ENCODE measurements around the gene HRH2.
"Not testable (repeated sequence)": the region's sequence is repeated elsewhere in the genome, so short reads cannot be mapped to it uniquely, and the experiment has no call there.

The HRH2 gene

DNA sequence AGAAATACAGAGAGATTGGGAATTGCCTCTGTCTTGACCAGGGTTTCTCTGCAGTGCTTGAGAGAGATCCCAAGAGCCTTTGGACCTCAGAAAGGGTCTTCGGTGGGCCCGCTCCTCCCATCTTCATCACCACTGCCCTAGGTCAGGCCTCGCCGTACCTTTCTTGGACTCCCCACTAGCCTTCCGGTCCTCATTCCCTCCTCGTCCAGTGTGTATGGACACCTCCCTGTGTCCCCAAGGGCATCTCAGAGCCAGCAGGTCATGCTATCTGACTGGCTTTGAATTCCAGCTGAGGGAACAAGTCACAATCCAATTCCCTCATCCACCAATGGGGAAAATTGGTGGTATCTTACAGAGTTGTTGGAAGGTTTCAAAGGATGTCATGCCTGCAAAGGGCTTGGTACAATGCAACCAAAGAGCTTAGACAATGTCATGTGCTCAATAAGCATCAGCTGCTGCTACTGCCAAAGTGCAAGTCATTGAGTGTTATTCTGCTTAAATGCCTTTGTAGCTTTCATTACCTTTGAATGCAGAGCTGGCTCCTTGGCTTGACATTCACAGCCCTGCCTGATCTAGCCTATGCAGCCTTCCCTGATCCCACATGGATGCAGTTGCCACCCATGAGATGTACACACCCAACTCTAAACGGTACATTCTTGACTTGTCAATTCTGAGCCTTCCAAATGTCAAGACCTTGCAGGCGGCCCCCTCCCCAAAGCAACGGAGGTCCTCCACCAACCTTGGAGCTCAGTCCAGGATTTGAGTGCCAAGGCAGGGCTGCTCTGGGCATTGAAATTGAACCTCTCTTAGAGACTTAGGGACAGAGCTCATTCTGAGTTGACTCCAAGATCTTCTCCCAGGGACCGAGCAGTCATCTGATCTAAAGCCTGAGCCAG is 58.0 kb downstream of the HRH2 start:
- no peak for FAIRE-seq

DNA sequence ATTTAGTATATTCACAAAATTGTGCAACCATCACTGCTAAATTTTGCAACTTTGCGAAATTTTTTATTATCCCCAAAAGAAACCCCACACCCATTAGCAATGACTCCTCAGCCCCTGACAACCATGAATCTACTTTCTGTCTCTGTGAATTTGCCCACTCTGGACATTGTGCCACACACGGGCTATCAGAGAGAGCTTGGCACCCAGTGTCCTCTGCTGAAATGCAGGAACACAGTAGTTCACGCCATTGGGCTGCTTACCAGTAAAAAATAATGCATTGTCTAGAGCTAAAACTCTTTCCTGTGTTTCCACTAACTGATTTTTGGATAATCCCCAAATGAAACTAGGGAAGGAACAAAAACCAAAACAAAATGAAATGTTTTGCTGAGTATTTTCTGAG is 60.0 kb downstream of the HRH2 start:
- FAIRE-seq: no peak

DNA sequence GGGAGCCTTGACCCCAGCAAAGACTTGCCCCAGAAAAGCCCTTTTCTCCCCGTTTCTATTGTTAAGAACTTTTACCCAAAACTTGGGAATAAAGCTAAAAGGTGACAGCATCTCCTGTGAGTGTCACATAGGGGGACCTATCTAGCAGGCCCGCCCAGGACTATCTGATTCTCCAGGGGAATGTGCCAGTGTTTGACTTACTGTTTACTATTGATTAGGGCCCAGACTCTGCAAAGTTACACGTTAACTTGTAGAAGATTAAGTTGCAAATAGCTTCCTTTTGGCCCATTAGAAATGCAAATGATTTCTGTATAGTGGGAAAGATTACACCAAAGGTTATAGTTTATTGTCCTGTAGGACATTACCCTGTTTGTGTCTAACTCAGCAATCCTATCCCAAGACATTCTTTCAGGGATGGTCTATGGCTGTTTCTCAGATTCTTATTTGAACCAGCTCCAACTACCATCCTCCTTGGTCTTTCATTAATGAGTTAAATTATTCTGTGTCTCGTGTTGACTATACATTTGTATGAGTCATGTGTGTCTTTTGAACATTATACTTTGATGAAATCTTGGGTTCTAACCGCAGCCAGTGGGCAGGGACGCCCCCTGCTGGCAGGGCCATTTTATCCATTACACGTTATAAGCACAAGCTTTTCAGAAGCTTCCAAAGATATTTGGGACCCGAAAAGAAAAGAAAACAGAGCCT is 60.7 kb downstream of the HRH2 start:
- FAIRE-seq: peak; percentile 6

DNA sequence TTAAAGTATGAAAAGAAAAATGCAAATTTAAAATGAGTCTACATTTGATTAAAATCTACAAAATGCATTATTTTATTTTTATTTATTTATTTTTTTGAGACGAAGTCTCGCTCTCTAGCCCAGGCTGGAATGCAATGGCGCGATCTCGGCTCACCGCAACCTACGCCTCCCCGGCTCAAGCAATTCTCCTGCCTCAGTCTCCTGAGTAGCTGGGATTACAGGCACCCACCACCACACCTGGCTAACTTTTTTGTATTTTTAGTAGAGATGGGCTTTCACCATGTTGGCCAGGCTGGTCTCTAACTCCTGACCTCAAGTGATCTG is 61.2 kb downstream of the HRH2 start:
- FAIRE-seq: not testable (repeated sequence)

DNA sequence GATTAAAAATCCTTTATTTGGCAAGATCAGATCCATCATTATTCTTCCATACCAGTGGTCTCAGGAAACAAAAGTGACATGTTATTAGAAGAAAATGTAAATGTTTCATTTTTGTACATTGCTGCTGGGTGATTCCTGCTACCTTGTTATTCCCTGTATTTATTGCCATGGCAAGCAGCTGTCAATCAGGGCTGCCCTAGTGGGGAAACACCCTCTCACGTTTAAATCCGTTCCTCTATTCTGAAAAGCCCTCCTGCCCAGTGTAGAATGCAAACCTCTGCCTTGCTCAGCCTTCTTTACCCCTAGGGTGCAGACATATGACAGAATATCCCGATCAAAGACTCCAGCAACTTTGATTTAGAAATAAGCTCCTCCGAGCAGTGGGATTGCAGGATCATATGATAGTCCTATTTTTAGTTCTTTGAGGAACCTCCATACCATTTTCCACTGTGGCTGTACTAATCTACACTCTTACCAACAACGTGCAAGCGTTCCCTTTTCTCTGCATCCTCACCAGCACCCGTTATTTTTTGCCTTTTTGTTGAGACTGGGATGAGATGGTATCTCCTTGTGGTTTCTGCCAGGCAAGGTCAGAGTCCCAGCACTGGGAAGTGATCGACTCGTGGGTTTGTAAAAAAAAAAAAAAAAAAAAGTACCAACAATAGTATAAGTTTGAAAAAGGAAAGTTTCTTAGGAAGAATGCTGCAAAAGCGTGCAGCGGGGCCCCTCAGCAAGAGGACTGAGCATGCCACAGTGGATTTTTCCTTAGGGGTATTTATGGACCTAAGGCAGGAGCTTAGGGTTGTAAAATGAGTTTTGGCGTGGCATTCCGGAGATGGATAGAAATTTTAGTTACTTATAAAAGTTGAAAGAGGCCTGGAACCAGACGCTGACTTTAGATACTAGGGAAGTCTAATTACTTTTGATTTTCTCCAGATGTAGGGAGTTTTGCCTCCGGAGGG is 66.7 kb downstream of the HRH2 start:
- no peak for FAIRE-seq

DNA sequence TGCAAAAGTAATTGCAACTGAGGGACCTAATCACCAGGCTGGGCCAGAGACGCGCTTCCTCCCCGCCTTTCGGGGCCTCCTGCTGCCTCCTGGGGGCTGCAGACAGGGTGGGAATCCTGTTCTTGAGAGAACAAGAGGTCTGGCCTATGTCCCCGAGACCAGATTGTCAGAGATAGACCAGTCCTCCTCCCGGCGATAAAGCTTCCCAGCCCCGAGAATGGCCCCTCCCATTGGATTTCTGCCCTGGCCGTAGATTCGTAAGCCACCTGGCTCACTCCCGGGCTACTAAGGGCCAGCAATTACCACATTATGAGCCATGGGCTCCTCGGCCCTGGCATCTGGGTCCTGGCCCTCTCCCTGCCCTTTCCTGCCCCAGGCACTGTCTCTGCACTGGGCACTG is 70.4 kb downstream of the HRH2 start:
- FAIRE-seq: no peak

DNA sequence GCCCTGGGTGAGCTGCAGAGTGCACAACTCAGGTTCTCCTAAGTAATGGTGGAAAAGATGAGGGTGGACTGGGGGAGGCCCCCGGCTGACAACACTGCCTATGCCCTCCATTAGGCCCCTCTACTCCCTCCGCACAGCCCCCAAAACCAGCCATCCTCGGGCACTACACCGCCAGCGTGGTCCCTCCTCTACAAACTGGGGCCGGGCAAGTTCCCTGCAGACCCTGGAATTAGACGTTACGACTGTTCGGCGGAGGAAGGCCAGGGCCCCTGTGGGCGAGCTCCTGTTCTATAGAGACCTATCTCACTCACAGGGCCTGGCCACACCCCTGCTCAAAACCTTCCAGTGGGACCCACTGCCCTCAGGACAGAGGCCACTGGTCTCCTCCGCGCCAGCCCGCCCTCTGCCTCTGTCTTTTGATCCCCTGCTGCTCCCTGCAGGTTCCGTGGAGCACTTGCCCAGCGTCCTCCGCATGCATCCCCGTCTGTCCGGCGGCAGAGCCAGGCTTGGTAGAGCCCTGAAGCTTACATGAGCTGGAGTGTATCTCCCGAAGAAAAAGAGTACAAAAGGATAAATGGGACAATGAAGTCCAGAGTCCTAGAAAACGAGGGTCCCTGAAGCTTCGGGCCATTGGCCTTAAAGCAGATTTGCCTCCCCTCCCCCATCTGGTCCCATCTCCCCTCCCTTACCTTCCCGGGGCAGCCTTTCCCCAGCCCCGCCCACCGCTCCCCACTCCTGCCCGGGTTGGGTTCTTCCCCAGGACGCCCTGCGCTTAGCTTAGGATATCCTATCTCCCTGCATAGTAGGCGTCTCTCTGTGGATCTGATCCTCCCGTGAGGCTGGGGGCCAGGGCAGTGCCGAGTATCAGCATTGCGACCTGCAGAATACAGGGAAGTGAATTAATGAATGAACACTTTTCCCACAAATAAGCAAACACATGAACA is 71.3 kb downstream of the HRH2 start:
- no peak for FAIRE-seq

DNA sequence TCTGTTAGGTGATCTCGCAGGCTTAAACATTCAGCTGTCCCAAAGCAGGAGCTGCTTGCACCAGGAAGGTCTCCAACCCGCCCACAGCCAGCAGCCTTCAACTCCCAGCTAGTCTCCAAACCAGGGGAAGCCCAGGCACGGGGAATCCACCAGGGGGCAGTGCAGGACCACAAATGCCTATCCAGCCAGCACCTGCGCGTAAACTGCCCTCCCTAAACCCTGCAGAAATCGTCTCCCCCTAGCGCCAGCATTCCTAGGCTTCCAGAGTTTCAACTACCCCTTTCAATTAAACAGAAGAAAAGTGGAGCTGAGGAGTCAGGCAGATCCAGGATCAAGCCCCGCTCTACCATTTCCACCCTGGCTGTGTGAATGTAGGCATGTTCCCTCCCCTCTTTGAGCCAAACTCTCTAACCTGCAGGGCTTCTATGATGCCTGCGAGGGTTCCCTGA is 72.0 kb downstream of the HRH2 start:
- FAIRE-seq: peak; percentile 91

DNA sequence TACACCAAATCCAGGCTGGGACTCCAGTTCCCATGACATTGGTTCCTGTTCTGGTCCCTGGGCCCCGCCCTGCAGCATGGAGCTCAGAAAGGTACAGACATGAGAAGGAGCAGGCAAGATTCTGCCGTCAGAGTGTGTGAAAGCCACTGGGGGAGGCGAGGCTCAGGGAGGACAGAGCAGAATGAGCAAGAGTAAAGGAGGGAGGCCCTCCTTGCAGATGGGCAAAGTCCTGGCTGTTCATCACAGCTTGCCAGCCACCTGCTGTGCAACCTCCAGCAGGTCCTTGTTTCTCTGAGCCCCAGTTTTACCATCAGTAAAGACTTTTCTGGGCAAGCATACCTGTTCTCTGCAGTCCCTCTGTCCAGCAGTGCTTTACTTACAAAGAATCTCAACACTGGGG is 73.3 kb downstream of the HRH2 start:
- no peak for FAIRE-seq

DNA sequence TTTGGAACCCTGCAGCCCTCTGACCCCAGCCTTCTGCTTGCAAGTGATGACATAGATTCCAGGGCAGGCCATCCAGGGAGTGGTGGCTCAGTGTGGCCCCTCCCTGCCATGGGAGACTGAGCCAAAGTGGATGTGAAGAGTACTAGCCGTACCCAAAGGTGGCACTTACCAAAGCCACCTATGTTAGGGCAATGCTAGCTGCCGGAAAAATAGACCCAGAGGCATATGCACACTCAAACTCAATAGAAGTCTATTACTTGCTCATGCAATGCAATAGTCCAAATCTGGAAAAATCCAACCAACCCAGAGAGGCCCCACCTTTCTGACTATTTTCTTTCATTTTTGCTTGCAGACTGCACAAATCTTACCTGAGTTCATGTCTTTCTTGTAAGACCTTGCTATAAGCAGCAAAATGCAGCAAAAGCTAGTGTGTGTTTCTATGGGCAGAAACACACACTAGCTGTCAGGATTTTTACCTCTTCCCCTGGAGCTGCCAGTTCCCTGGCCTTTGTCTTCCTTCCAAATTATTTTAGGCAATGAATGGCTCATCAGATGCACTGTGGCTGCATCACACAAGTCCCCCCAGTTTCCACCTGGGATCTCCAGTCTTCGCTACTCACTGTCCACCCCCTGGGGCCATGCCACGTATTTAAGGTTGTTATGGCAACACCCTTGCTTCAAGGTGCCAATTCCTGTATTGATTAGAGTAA is 74.0 kb downstream of the HRH2 start:
- FAIRE-seq: no peak

DNA sequence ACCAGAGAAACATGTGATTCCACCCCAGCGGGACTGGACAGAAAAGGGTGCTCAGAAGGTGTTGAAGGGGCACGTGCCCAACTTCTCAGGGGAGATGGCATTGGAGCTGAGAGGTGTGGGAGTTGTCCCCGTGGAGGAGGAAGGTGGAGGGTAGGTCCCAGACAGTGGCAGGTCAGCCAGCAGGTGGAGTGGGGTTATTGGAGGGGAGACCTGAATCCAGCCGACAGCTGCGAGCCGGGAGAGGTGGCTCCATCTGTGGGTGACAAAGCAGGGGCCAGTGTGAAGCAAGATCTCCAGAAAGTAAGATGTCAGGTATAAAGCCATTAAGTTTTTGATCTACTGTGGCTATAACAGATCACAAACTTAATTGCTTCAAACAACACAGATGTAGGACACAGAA is 75.1 kb downstream of the HRH2 start:
- FAIRE-seq: no peak

DNA sequence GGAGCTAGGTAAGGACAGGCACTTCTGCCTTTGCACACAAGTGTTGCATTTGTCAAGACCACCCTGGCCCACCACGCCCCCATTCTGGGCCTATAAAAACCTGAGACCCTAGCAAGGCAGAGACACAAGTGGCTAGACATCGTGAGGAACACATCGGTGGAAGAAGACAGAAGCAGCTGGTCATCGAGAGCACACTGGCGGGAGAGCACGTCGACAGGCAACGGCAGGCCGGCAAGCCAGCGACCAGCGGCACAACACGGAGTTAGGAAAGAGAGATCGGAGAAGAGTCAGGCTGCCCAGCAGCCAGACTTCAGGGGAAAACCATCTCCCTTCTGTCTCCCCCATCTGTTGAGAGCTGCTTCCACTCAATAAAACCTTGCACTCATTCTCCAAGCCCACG is 76.1 kb downstream of the HRH2 start:
- FAIRE-seq: no peak

DNA sequence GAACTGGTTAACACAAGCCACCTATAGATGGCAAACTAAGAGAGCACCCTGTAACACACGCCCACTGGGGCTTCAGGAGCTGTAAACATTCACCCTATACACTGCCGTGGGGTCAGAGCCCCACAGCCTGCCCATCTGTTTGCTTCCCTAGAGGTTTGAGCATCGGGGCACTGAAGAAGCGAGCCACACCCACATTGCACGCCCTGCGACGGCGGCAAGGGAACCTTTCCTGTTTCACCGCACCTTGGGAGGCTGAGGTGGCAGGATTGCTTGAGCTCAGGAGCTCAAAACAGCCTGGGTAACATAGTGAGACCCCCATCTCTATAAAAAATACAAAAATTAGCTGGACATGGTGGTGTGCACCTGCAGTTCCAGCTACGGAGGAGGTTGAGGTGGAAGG is 76.6 kb downstream of the HRH2 start:
- no peak for FAIRE-seq

DNA sequence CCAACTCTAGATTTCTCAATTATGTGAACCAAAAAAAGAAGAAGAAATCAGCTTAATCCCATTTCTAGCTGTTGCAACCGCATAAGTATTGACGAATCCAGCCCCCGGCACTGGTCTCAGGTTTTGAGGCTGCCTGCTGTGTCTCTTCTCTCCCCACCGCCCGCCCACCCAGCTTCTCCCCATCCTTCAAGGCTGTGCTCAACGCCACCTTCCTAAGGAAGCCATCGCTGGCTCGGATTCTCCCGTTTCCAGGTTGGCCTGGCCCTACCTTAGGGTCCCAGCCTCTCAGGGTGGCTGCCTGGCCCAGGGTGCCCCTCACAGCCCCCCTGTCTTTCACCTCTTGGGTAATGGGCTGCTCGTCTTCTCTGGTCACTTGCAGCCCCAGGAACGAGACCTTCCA is 77.8 kb downstream of the HRH2 start:
- no peak for FAIRE-seq

DNA sequence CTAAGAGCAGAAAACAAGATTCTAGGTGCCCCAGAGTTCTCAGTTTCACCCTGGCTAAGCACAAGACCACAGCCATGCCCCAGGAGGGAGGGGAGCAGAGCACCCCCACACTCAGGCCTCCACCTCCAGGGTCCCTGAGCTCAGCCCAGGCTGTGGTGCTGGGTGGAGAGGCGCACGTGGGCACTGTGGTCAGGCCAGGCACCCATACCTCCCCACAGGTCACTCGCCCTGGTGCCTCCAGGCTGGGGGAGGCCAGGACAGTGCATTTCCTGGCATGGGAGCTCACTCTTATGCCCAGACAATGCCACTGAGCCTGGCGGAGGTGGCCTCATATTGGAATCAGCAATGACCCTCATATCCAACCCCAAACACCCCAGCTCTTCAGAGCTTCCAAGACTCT is 78.8 kb downstream of the HRH2 start:
- no peak for FAIRE-seq

DNA sequence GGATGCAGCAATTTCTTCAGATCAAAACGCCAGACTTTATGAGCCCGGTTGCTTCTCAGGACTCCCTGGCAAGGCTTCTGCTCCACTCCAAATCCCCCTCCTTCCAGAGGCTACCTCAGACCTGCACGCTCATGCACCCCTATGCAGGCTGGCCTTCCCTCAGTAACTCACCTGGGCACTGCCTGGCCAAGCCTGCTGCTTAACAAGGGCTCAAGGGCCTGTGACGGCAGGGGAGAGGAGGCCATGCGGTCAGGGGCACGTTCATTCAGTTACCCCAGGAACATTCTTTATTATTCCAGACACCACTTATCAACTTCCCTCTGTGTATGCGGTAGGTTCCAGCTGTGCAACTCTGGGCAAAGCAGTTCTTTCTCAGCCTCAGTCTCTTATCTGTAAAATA is 79.6 kb downstream of the HRH2 start:
- FAIRE-seq: no peak

DNA sequence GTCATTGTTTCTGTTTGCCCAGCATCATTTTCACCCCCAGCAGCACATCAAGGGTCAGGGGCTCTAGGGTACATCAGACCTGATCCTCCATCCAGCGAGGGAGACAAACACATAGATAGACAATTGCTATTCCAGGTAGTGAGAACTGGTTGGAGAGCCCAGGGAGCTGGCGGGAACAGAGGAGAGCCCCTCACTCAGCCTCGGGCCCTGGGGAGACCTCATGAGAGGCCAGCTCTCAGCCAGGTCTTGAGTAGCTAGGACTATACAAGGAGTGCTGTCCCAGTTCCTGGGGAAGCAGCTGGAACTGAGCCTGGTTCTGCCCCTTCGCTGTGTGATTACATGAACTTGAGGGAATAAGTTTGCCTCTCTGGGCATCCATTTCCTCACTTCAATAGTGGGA is 80.3 kb downstream of the HRH2 start:
- FAIRE-seq: no peak

DNA sequence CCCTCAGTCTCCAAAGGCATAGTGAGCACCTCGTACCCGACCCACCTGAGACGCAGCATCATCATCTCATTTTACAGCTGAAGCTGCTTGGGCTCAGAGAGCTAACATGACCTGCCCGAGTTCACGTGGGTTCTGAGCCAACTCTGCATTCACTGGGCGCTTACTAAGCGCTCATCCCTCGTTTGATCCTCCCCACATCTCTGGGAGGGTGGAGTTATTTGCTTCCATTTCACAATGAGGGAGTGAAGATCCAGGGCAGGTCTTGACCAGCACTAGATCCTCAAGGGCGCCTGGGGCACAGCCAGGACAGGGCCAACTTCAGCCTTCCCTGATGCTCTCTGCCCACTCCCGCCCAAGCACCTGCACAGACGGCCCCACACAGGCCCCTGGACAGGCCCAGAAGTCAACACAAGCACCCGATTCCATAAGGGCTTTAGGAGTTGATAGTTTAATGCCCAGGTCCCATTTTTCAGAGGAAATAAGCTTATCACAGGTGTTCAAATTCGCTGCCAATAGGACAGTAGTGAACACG is 80.8 kb downstream of the HRH2 start:
- no peak for FAIRE-seq

DNA sequence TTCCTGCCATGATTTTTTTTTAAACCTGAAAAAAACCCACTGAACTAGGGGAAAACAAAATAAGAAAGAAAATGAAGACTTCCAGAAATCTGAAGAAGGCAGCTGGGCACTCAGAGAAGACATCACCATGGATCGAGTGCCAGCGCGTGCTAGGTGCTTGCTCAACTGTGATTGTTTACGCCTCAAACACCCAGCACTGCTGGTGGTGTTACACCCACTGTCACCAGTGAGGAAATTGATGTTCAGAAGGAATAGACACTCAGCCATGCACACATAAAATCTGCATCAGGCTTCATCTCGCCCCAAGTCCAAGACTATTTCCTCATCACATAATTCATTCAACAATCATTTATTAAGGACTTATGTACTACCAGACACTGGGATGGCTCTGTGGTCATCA is 82.1 kb downstream of the HRH2 start:
- no peak for FAIRE-seq

DNA sequence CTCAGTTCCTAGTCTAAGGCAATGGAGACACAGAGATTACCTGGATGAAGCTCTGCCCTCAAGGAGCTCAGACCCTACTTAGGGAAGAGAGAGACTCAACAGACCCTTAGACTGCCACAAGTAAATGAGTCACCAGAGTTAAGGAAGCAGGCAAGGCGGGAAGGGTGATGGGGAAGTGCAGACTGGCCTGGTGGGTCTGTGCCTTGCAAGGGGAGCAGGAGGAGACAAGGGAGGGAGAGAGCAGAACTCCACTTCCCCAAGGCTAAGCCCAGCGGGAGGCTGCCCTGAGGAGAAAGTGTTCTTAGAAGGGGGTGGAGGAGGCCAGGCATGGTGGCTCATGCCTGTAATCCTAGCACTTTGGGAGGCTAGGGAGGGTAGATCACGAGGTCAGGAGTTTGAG is 83.7 kb downstream of the HRH2 start:
- FAIRE-seq: no peak

DNA sequence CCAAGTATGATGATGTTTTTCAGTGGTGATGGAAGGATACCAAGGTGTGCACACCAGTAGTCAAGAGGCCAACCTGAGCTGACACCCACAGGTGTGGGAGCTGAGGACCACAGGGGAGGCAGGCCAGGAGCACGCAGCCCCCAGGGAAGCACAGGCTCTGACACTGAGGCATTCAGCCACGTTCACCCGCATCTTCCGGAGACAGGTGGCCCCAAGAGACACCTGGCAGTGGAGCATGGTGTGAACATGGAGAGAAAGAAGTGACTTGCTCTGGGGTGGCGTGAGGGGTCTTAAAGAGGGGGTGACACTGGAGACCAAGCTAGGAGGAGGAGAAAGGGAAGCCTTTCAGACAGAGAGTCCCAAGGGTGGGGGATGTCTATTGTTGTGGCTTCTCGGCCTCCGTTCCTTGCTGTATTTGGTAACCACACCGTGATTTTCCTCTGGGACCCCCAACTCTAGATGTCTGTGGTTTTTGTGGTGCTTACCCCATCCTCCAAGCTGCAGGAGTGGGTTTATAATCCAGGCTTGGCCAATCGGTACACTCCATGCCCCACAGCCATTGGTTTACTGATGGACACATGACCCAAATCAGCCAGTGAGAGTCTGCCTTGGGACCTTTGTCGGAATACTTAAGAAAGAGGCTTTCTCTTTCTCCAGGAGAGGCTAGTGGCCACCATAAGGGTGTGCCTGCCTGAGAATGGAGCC is 84.6 kb downstream of the HRH2 start:
- FAIRE-seq: no peak
